B cell (primary cell): ENCODE data around the gene PLAGL2. TPM values are rescaled to one million over a fixed set of nuclear protein-coding genes. Genes with fewer than 3 reads are reported as not detected.

Experiments
- ATAC-seq: fragments of 200-7000 bp; cut with Tn5 transposase; one replicate; pipeline ENCODE4 v1.10.0; 2021; ENCODE audit warnings: low read depth, mild to moderate bottlenecking, moderate number of reproducible peaks, moderate library complexity
- CTCF ChIA-PET: fragments of 350-600 bp; sonication (Branson Sonifier 250); formaldehyde crosslinking; loops from one replicate; lab custom pipeline; 2021; ENCODE audit warnings: antibody characterized with exemption, inconsistent platforms; lab: Charles Lee
- POLR2A ChIA-PET: fragments of 350-600 bp; sonication (Branson Sonifier 250); formaldehyde crosslinking; loops from one replicate; lab custom pipeline; 2021; ENCODE audit warnings: antibody characterized with exemption; lab: Charles Lee
- DNase-seq: peaks from one replicate; pipeline ENCODE4 v3.0.0; 2013
- H2AFZ ChIP-seq: 2 replicates; pipeline ENCODE4 v1.6.1; 2012; ENCODE audit warnings: mild to moderate bottlenecking, low read depth, low read length; ENCODE audit not compliant: insufficient read depth, poor library complexity, severe bottlenecking
- H3K27ac ChIP-seq, 2 donors: 1 replicate in 1 of 2; 2 replicates in 1 of 2; pipeline ENCODE4 v1.5.1; 2012 to 2013; ENCODE audit warnings: low read length in 2 of 2, mild to moderate bottlenecking in 2 of 2, moderate library complexity in 1 of 2
- H3K27me3 ChIP-seq, 4 experiments: fragments of 200-600 bp in 1 of 4; sonication (generic) in 1 of 4; replicated peaks in 1 of 4; 1 replicate in 2 of 4; 2 replicates in 2 of 4; pipeline versions ENCODE4 v1.6.1 to v1.7.0; 2013 to 2016; ENCODE audit warnings: low read length in 3 of 4, mild to moderate bottlenecking in 2 of 4, mixed read lengths in 1 of 4, moderate library complexity in 1 of 4; ENCODE audit not compliant: insufficient read depth in 4 of 4, control insufficient read depth in 3 of 4; ENCODE audit errors: control extremely low read depth in 1 of 4
- H3K36me3 ChIP-seq, 2 experiments: replicated peaks in 1 of 2; 1 replicate in 1 of 2; 2 replicates in 1 of 2; pipeline versions ENCODE4 v1.6.1 to v1.7.1; 2013; ENCODE audit warnings: low read length in 1 of 2; ENCODE audit not compliant: insufficient read depth in 2 of 2, control insufficient read depth in 1 of 2; ENCODE audit errors: control extremely low read depth in 1 of 2, extremely low read depth in 1 of 2
- H3K4me1 ChIP-seq, 2 donors: fragments of 200-600 bp in 1 of 2; sonication (generic) in 1 of 2; 1 replicate in 1 of 2; 2 replicates in 1 of 2; pipeline versions ENCODE4 v1.5.1 to v1.6.1; 2013 to 2017; ENCODE audit warnings: low read length in 2 of 2; ENCODE audit not compliant: control insufficient read depth in 2 of 2, insufficient read depth in 2 of 2
- H3K4me2 ChIP-seq: replicated peaks from 2 replicates; pipeline ENCODE3; 2012; ENCODE audit warnings: mild to moderate bottlenecking, low read depth, low read length; ENCODE audit not compliant: poor library complexity, severe bottlenecking
- H3K4me3 ChIP-seq, 5 experiments: fragments of 200-600 bp in 1 of 5; sonication (generic) in 1 of 5; 1 replicate in 3 of 5; 2 replicates in 2 of 5; pipeline versions ENCODE4 v1.5.1 to v1.7.0; 2011 to 2016; ENCODE audit warnings: low read length in 4 of 5, mild to moderate bottlenecking in 4 of 5, low read depth in 2 of 5, control low read depth in 1 of 5, moderate library complexity in 1 of 5; ENCODE audit not compliant: insufficient read depth in 1 of 5; ENCODE audit errors: control extremely low read depth in 1 of 5, extremely low read depth in 1 of 5
- H3K79me2 ChIP-seq: fragments of 200-600 bp; sonication (generic); one replicate; pipeline ENCODE4 v1.6.0; 2016; ENCODE audit warnings: low read length; ENCODE audit not compliant: control insufficient read depth, insufficient read depth
- H3K9ac ChIP-seq: fragments of 200-600 bp; sonication (generic); 2 replicates; pipeline ENCODE4 v1.6.1; 2017; ENCODE audit warnings: mild to moderate bottlenecking, low read length, moderate library complexity
- H3K9me3 ChIP-seq, 3 donors: one replicate each; pipeline versions ENCODE4 v1.6.1 to v1.7.1; 2013; ENCODE audit warnings: low read length in 2 of 3; ENCODE audit not compliant: control insufficient read depth in 2 of 3, insufficient read depth in 1 of 3; ENCODE audit errors: control extremely low read depth in 1 of 3
- H4K20me1 ChIP-seq: 2 replicates; pipeline ENCODE4 v1.6.0; 2012; ENCODE audit warnings: mild to moderate bottlenecking, low read length; ENCODE audit not compliant: insufficient read depth, control insufficient read depth, poor library complexity, severe bottlenecking
- H3K27ac Mint-ChIP-seq: one replicate; pipeline ENCODE4 v1.8.0; 2021; ENCODE audit warnings: mixed read lengths
- H3K27me3 Mint-ChIP-seq: one replicate; pipeline ENCODE4 v1.8.0; 2021; ENCODE audit warnings: mixed read lengths
- H3K4me1 Mint-ChIP-seq: one replicate; pipeline ENCODE4 v1.8.0; 2021; ENCODE audit warnings: mixed read lengths
- H3K4me3 Mint-ChIP-seq: one replicate; pipeline ENCODE4 v1.8.0; 2021; ENCODE audit warnings: mixed read lengths
- H3K9me3 Mint-ChIP-seq: one replicate; pipeline ENCODE4 v1.8.0; 2022; ENCODE audit warnings: mixed read lengths; ENCODE audit not compliant: insufficient read depth
- EZH2 ChIP-seq: IDR thresholded peaks from 2 replicates; pipeline ENCODE4 v1.6.1; 2012; ENCODE audit warnings: borderline replicate concordance, low read depth, mild to moderate bottlenecking, moderate library complexity, low read length; ENCODE audit not compliant: insufficient read depth, poor library complexity, severe bottlenecking
- whole genome bisulfite sequencing: methylation state at CpG from one replicate; pipeline ENCODE4 v1.1.5; 2013; ENCODE audit warnings: missing lambda C conversion rate; ENCODE audit not compliant: insufficient coverage; 5-methylcytosine and 5-hydroxymethylcytosine counted together
- intact Hi-C: fragments of 100-400 bp; cut with micrococcal nuclease; formaldehyde crosslinking; loops from one replicate; pipeline ENCODE4 v1.10.0; 2022
- polyA minus RNA-seq: library from RNA; depleted of rRNA, polyadenylated mRNA; stranded (reverse); fragments of >200 nt; gene quantifications from 2 replicates; pipeline ENCODE4 v1.2.3, GENCODE V29; 2012
- polyA plus RNA-seq: library from polyadenylated mRNA; depleted of rRNA; stranded (reverse); fragments of >200 nt; gene quantifications from 2 replicates; pipeline ENCODE4 v1.2.3, GENCODE V29; 2012
- total RNA-seq, 2 donors: library from RNA; stranded (reverse); fragments of 120-200 nt in 1 of 2; gene quantifications; 1 replicate in 1 of 2; 2 replicates in 1 of 2; pipeline versions ENCODE4 v1.2.3 to v1.2.4, GENCODE V29; 2013 to 2022
- TF ChIP-seq, protein P1 (sequence below): fragments of 200-600 bp; IDR thresholded peaks from one replicate; pipeline ENCODE4 v1.8.0; 2022; ENCODE audit warnings: antibody characterized with exemption, mild to moderate bottlenecking

The PLAGL2 gene, protein sequence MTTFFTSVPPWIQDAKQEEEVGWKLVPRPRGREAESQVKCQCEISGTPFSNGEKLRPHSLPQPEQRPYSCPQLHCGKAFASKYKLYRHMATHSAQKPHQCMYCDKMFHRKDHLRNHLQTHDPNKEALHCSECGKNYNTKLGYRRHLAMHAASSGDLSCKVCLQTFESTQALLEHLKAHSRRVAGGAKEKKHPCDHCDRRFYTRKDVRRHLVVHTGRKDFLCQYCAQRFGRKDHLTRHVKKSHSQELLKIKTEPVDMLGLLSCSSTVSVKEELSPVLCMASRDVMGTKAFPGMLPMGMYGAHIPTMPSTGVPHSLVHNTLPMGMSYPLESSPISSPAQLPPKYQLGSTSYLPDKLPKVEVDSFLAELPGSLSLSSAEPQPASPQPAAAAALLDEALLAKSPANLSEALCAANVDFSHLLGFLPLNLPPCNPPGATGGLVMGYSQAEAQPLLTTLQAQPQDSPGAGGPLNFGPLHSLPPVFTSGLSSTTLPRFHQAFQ
- total RNA-seq, result 18.2 and 18.4 TPM in 2 replicates
- total RNA-seq (2013), result 2.2 TPM
- polyA plus RNA-seq, result 4.3 and 4.4 TPM in 2 replicates
- 6.9 and 9.3 TPM in 2 replicates for polyA minus RNA-seq

DNA sequence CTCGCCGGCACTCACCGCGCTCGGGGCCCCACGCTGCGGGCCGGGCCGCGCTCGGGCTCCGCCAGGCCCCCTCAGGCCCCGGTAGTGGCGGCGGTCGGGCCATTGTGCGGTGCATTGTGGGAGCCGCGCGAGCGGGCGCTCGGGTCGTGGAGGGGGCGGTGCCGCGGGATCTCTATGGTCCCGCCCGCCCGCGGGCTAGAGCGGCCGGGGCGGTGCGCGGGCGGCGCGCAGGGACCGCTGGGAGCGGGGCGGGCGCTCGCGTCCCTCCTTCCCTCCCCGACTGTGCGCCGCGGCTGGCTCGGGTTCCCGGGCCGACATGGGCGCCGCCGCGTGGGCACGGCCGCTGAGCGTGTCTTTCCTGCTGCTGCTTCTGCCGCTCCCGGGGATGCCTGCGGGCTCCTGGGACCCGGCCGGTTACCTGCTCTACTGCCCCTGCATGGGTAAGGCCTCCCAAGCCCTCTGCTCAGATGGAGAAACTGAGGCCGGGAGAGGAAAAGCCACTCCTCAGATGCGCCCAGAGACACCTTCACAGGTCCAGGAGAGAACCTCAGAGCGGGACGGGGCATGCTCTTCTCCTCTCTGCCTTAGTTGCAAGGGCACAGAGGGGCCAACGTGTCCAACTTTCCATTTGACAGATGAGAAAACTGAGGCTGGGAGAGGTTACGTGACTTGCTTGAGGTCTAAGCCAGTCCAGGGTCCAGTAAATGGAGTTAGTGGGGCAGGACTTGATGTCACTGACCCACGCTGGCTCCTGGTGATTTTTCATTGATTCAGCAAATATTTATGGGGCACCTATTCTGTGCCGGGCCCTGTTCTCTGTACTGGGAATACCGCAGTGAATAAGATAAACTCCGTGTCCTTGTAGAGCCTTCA lies at the start of gene PLAGL2, which contains the start of gene POFUT1:
TSS of gene PLAGL2 (minus strand) at position 118 of the 873 bp plus-strand sequence. CDS start 5,565 bp downstream, outside the sequence.
TSS of gene POFUT1 (plus strand) at position 255 of the 873 bp plus-strand sequence. CDS start at position 317, 62 bp downstream.
- CTCF ChIA-PET, result no interaction called here

More for the DNA sequence above, at the start of gene PLAGL2, which contains the start of gene POFUT1:
- H3K9me3 Mint-ChIP-seq, result no peaks in the 10 kb centered on the region
- ATAC-seq (peak; percentile 98), DNase-seq (peak; percentile 91)
- intact Hi-C loops, result loop anchor here (2.0 to 10.0 kb wide), 2 partner anchors 71 to 163 kb away; no protein-coding TSS in a partner anchor
- TF ChIP-seq, protein P1, sequence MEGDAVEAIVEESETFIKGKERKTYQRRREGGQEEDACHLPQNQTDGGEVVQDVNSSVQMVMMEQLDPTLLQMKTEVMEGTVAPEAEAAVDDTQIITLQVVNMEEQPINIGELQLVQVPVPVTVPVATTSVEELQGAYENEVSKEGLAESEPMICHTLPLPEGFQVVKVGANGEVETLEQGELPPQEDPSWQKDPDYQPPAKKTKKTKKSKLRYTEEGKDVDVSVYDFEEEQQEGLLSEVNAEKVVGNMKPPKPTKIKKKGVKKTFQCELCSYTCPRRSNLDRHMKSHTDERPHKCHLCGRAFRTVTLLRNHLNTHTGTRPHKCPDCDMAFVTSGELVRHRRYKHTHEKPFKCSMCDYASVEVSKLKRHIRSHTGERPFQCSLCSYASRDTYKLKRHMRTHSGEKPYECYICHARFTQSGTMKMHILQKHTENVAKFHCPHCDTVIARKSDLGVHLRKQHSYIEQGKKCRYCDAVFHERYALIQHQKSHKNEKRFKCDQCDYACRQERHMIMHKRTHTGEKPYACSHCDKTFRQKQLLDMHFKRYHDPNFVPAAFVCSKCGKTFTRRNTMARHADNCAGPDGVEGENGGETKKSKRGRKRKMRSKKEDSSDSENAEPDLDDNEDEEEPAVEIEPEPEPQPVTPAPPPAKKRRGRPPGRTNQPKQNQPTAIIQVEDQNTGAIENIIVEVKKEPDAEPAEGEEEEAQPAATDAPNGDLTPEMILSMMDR, result no peak
- no peak for TF ChIP-seq EZH2
- Histone ChIP-seq H3K36me3 (peaks cover 0 to 12% of the 10 kb centered on the region in 2 experiments), H3K27me3 (no peaks in the 10 kb centered on the region), H2AFZ (peak within 1 kb of the TSS; percentile 97), H3K9ac (peak within 1 kb of the TSS; percentile 92), H3K4me3 (peak within 1 kb of the TSS; percentile 78 to 99 (median 98)), H3K79me2 (peaks cover 64% of the 10 kb centered on the region), H3K4me1 (peaks cover 35 to 39% of the 10 kb centered on the region in 2 donors), H3K9me3 (no peaks in the 10 kb centered on the region), H3K4me2 (peak within 1 kb of the TSS; percentile 92), H4K20me1 (peaks cover 44% of the 10 kb centered on the region), H3K27ac (peak within 1 kb of the TSS; percentile 48 to 86)
- no peaks in the 10 kb centered on the region for H3K27me3 Mint-ChIP-seq
- WGBS, result under 1% methylated on average over 73 of the region's 74 CpGs
- POLR2A ChIA-PET, result no interaction called here
- peak within 1 kb of the TSS; percentile 96 for H3K4me3 Mint-ChIP-seq
- peaks cover 68% of the 10 kb centered on the region for H3K4me1 Mint-ChIP-seq
- H3K27ac Mint-ChIP-seq, result peak within 1 kb of the TSS; percentile 93
